WTC11 (cell line): Measurements from ENCODE around the gene STK10. TPM values are rescaled to one million over a fixed set of nuclear protein-coding genes. Genes with fewer than 3 reads are reported as not detected.
"Not testable (repeated sequence)": the region's sequence is repeated elsewhere in the genome, so short reads cannot be mapped to it uniquely, and the experiment has no call there.

ENCODE experiments used
- ATAC-seq: fragments of 200-7000 bp; cut with Tn5 transposase; 2 replicates; pipeline ENCODE4 v1.10.0; 2021; ENCODE audit warnings: mild to moderate bottlenecking, moderate library complexity
- CTCF ChIA-PET: fragments of 300-600 bp; sonication (Branson Sonifier 250); formaldehyde crosslinking; loops from one replicate; lab custom pipeline; 2021; ENCODE audit warnings: antibody characterized with exemption; lab: Charles Lee
- POLR2A ChIA-PET: fragments of 350-600 bp; sonication (Branson Sonifier 250); formaldehyde crosslinking; loops from one replicate; lab custom pipeline; 2021; ENCODE audit warnings: antibody characterized with exemption; lab: Charles Lee
- DNase-seq: peaks from one replicate; pipeline ENCODE4 v3.0.0; 2021; ENCODE audit warnings: low spot score
- H3K27ac Mint-ChIP-seq: 2 replicates; pipeline ENCODE4 v1.8.0; 2021; ENCODE audit warnings: mixed read lengths
- H3K27me3 Mint-ChIP-seq: 2 replicates; pipeline ENCODE4 v1.8.0; 2021; ENCODE audit warnings: low read depth, mild to moderate bottlenecking, moderate library complexity, mixed read lengths
- H3K36me3 Mint-ChIP-seq: 2 replicates; pipeline ENCODE4 v1.8.0; 2021; ENCODE audit warnings: mixed read lengths
- H3K4me1 Mint-ChIP-seq: 2 replicates; pipeline ENCODE4 v1.8.0; 2022; ENCODE audit warnings: mixed read lengths
- H3K4me3 Mint-ChIP-seq: 2 replicates; pipeline ENCODE4 v1.8.0; 2021; ENCODE audit warnings: mild to moderate bottlenecking, moderate library complexity, mixed read lengths
- H3K9me3 Mint-ChIP-seq: 2 replicates; pipeline ENCODE4 v1.8.0; 2021; ENCODE audit warnings: mixed read lengths
- CBFB ChIP-seq: sonication (generic); formaldehyde crosslinking; IDR thresholded peaks from 2 replicates; pipeline ENCODE4 v1.8.1; 2022; ENCODE audit warnings: mild to moderate bottlenecking, low read depth, missing genetic modification reagents
- FOXJ3 ChIP-seq: sonication (generic); formaldehyde crosslinking; IDR thresholded peaks from 2 replicates; pipeline ENCODE4 v1.9.0; 2021; ENCODE audit warnings: missing genetic modification reagents, mild to moderate bottlenecking, borderline replicate concordance
- FOXK1 ChIP-seq: sonication (generic); formaldehyde crosslinking; IDR thresholded peaks from 2 replicates; pipeline ENCODE4 v1.8.0; 2022; ENCODE audit warnings: mild to moderate bottlenecking, moderate library complexity, missing genetic modification reagents
- GABPB1 ChIP-seq: sonication (generic); formaldehyde crosslinking; IDR thresholded peaks from 2 replicates; pipeline ENCODE4 v1.8.1; 2023; ENCODE audit warnings: mild to moderate bottlenecking, missing genetic modification reagents
- HMGA2 ChIP-seq: fragments of 250-450 bp; sonication (Bioruptor Pico); IDR thresholded peaks from 2 replicates; pipeline ENCODE4 v1.4.0; 2021; ENCODE audit warnings: mild to moderate bottlenecking, moderate library complexity
- IRF2 ChIP-seq: sonication (generic); formaldehyde crosslinking; IDR thresholded peaks from 2 replicates; pipeline ENCODE4 v1.8.0; 2022; ENCODE audit warnings: low read depth, missing genetic modification reagents, borderline replicate concordance
- MYBL2 ChIP-seq: sonication (generic); formaldehyde crosslinking; IDR thresholded peaks from 2 replicates; pipeline ENCODE4 v1.8.1; 2023; ENCODE audit warnings: mild to moderate bottlenecking, moderate library complexity, missing genetic modification reagents
- NFATC4 ChIP-seq: fragments of 250-450 bp; sonication (Bioruptor Pico); IDR thresholded peaks from 2 replicates; pipeline ENCODE4 v1.9.0; 2021; ENCODE audit warnings: mild to moderate bottlenecking
- NFE2L1 ChIP-seq: sonication (generic); formaldehyde crosslinking; IDR thresholded peaks from 2 replicates; pipeline ENCODE4 v1.8.1; 2023; ENCODE audit warnings: missing genetic modification reagents
- NR2C2 ChIP-seq: sonication (generic); formaldehyde crosslinking; IDR thresholded peaks from 2 replicates; pipeline ENCODE4 v1.8.0; 2022; ENCODE audit warnings: mild to moderate bottlenecking, missing genetic modification reagents
- SP1 ChIP-seq: sonication (generic); formaldehyde crosslinking; conservative IDR thresholded peaks from 2 replicates; pipeline ENCODE4 v1.8.1; 2022; ENCODE audit warnings: missing genetic modification reagents
- ZNF317 ChIP-seq: sonication (generic); formaldehyde crosslinking; IDR thresholded peaks from 2 replicates; pipeline ENCODE4 v1.8.1; 2023; ENCODE audit warnings: low read depth, mild to moderate bottlenecking, moderate library complexity, missing genetic modification reagents, borderline replicate concordance
- total RNA-seq: library from RNA; stranded (reverse); gene quantifications from 3 replicates; pipeline ENCODE4 v1.2.3, GENCODE V29; 2021
- TF ChIP-seq, protein P1 (sequence below): sonication (generic); formaldehyde crosslinking; IDR thresholded peaks from 2 replicates; pipeline ENCODE4 v1.8.0; 2022; ENCODE audit warnings: mild to moderate bottlenecking, missing genetic modification reagents
- TF ChIP-seq, protein P2 (sequence below): sonication (generic); formaldehyde crosslinking; conservative IDR thresholded peaks from 2 replicates; pipeline ENCODE4 v1.8.1; 2022; ENCODE audit warnings: mild to moderate bottlenecking, missing genetic modification reagents
- TF ChIP-seq, protein P3 (sequence below): sonication (generic); formaldehyde crosslinking; IDR thresholded peaks from 2 replicates; pipeline ENCODE4 v1.8.1; 2022; ENCODE audit warnings: missing genetic modification reagents, borderline replicate concordance
- TF ChIP-seq, protein P4 (sequence below): sonication (generic); formaldehyde crosslinking; IDR thresholded peaks from 2 replicates; pipeline ENCODE4 v1.8.0; 2023; ENCODE audit warnings: missing genetic modification reagents, mild to moderate bottlenecking, borderline replicate concordance
- TF ChIP-seq, protein P5 (sequence below): fragments of 250-450 bp; sonication (Bioruptor Pico); conservative IDR thresholded peaks from 2 replicates; pipeline ENCODE4 v1.9.0; 2021; ENCODE audit warnings: mild to moderate bottlenecking

The STK10 gene
- total RNA-seq, 1 experiment from 2014 or later, result 20.5 TPM

DNA sequence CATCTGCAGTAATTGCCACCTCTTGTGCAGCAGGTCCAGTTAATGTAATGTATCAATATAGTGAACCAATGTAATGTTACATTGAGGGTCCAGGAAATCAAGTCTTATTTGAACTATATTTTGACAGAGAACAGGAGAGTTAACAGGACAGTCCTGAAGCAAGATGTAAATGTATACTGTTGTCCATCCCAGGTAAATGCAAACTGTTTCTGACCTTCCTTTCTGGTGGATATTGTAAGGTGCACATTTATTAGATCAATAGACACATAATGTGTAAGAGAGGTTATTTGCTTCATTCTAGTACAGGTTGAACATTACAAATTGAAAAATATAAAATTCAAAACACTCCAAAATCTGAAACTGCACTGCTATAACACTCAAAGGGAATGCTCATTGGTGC lies 158.1 kb downstream of the STK10 start (continued):
- TF ChIP-seq, protein P1, sequence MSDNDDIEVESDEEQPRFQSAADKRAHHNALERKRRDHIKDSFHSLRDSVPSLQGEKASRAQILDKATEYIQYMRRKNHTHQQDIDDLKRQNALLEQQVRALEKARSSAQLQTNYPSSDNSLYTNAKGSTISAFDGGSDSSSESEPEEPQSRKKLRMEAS (CRISPR knock-in tag), result no peak
- no peak for TF ChIP-seq FOXK1
- TF ChIP-seq, protein P2, sequence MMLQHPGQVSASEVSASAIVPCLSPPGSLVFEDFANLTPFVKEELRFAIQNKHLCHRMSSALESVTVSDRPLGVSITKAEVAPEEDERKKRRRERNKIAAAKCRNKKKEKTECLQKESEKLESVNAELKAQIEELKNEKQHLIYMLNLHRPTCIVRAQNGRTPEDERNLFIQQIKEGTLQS (CRISPR knock-in tag), result no peak

DNA sequence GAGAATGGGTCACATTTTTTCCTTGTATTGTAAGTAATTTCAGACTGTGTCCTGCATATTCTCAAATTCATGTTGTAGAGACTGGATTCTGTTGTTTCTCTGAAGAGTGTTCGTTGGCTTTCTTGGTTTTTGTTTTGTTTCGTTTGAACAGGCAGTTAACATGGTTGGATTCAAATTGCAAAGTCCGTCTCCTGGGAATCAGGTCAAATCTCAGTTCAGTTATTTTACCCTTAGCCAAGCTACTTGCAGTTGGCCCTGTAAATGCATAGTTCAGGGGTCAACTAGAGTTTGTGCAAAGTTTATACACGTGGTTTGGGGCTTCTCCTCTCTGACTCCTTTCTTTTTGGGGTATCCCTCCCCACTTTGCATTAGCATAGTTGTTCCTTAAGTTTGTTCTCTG lies 159.9 kb downstream of the STK10 start:
- ATAC-seq, result no peak
- no peaks in the 10 kb centered on the region for H3K4me1 Mint-ChIP-seq
- H3K27ac Mint-ChIP-seq, result no peak overlapping the region
- CTCF ChIA-PET, result interaction anchor here (0.6 kb wide), 1 partner anchor 28 kb away, joined by 5 read pairs; no protein-coding TSS in a partner anchor
- peaks cover 7% of the 10 kb centered on the region; the same call in 1 of the 2 replicates for H3K27me3 Mint-ChIP-seq
- H3K4me3 Mint-ChIP-seq, result no peak overlapping the region
- no peak for DNase-seq
- peaks cover 35% of the 10 kb centered on the region for H3K9me3 Mint-ChIP-seq
- TF ChIP-seq NR2C2 (CRISPR knock-in tag) (no peak), FOXJ3 (CRISPR knock-in tag) (no peak)
- TF ChIP-seq, protein P3, sequence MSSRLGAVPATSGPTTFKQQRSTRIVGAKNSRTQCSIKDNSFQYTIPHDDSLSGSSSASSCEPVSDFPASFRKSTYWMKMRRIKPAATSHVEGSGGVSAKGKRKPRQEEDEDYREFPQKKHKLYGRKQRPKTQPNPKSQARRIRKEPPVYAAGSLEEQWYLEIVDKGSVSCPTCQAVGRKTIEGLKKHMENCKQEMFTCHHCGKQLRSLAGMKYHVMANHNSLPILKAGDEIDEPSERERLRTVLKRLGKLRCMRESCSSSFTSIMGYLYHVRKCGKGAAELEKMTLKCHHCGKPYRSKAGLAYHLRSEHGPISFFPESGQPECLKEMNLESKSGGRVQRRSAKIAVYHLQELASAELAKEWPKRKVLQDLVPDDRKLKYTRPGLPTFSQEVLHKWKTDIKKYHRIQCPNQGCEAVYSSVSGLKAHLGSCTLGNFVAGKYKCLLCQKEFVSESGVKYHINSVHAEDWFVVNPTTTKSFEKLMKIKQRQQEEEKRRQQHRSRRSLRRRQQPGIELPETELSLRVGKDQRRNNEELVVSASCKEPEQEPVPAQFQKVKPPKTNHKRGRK, result no peak
- TF ChIP-seq, protein P4, sequence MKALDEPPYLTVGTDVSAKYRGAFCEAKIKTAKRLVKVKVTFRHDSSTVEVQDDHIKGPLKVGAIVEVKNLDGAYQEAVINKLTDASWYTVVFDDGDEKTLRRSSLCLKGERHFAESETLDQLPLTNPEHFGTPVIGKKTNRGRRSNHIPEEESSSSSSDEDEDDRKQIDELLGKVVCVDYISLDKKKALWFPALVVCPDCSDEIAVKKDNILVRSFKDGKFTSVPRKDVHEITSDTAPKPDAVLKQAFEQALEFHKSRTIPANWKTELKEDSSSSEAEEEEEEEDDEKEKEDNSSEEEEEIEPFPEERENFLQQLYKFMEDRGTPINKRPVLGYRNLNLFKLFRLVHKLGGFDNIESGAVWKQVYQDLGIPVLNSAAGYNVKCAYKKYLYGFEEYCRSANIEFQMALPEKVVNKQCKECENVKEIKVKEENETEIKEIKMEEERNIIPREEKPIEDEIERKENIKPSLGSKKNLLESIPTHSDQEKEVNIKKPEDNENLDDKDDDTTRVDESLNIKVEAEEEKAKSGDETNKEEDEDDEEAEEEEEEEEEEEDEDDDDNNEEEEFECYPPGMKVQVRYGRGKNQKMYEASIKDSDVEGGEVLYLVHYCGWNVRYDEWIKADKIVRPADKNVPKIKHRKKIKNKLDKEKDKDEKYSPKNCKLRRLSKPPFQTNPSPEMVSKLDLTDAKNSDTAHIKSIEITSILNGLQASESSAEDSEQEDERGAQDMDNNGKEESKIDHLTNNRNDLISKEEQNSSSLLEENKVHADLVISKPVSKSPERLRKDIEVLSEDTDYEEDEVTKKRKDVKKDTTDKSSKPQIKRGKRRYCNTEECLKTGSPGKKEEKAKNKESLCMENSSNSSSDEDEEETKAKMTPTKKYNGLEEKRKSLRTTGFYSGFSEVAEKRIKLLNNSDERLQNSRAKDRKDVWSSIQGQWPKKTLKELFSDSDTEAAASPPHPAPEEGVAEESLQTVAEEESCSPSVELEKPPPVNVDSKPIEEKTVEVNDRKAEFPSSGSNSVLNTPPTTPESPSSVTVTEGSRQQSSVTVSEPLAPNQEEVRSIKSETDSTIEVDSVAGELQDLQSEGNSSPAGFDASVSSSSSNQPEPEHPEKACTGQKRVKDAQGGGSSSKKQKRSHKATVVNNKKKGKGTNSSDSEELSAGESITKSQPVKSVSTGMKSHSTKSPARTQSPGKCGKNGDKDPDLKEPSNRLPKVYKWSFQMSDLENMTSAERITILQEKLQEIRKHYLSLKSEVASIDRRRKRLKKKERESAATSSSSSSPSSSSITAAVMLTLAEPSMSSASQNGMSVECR, result no peak
- peaks cover 27% of the 10 kb centered on the region for H3K36me3 Mint-ChIP-seq
- POLR2A ChIA-PET, result interaction anchor here (1.0 kb wide), 1 partner anchor 22 kb away, joined by 3 read pairs; the partner anchor contains the start of gene FBXW11

DNA sequence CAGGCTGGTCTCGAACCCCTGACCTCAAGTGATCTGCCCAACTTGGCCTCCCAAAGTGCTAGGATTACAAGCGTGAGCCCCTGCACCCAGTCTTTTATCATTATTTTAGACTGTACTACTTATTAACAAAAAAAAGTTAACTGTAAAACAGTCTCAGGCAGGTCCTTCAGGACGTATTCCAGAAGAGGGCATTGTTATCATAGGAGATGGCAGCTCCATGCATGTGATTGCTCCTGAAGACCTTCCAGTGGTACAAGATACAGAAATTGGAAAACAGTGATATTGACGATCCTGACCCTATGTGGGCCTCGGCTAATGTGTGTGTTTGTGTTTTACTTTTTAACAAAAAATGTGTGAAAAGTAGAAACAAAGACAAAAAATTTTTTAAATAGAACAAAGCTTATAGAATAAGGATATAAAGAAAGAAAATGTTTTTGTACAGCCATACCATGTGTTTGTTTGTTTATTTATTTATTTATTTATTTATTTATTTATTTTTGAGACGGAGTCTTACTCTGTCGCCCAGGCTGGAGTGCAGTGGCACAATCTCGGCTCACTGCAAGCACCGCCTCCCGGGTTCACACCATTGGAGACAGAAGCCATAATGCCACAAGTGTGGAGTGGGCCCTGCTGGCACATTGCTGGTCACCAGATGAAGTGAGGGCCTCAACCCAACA lies 167.8 kb downstream of the STK10 start:
- H3K9me3 Mint-ChIP-seq, H3K36me3 Mint-ChIP-seq, POLR2A ChIA-PET, H3K27me3 Mint-ChIP-seq, H3K4me1 Mint-ChIP-seq, H3K4me3 Mint-ChIP-seq, H3K27ac Mint-ChIP-seq, DNase-seq, ATAC-seq: not testable (repeated sequence)
- CTCF ChIA-PET, result interaction anchor here (0.7 kb wide), 1 partner anchor 162 kb away, joined by 3 read pairs; no protein-coding TSS in a partner anchor

DNA sequence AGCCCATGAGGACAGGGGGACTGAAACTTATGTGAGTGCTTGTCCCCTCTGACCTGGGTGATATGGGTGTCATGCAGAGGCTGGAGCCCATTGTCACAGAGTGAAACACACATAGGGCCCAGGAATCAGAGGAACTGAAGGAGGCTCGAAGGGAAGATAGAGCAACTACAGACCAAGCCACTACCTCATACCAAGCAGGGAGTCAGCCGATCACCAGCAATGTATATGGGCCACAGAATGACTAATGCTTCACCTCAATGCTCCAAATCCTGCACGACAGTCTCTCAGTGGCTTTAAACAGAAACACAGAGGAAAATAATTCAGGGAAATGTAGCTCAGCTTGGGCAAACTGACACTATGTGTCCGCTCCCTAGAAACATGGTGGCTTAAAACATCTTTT lies 172.7 kb downstream of the STK10 start:
- DNase-seq, result no peak
- no peaks in the 10 kb centered on the region for H3K36me3 Mint-ChIP-seq
- H3K27me3 Mint-ChIP-seq, result peaks cover 25% of the 10 kb centered on the region
- peaks cover 1% of the 10 kb centered on the region for H3K4me1 Mint-ChIP-seq
- H3K9me3 Mint-ChIP-seq, result no peaks in the 10 kb centered on the region
- ChIA-PET POLR2A (no interaction called here), CTCF (interaction anchor here (1.3 kb wide), 1 partner anchor 44 kb away, joined by 4 read pairs; no protein-coding TSS in a partner anchor)
- no peak overlapping the region for H3K27ac Mint-ChIP-seq
- no peak overlapping the region for H3K4me3 Mint-ChIP-seq
- no peak for ATAC-seq
- TF ChIP-seq NFE2L1 (no peak), NFATC4 (no peak), GABPB1 (CRISPR knock-in tag) (no peak), ZNF317 (CRISPR knock-in tag) (no peak), MYBL2 (CRISPR knock-in tag) (no peak), CBFB (no peak), IRF2 (CRISPR knock-in tag) (no peak), SP1 (CRISPR knock-in tag) (no peak), HMGA2 (CRISPR knock-in tag) (no peak)
- TF ChIP-seq, protein P5, sequence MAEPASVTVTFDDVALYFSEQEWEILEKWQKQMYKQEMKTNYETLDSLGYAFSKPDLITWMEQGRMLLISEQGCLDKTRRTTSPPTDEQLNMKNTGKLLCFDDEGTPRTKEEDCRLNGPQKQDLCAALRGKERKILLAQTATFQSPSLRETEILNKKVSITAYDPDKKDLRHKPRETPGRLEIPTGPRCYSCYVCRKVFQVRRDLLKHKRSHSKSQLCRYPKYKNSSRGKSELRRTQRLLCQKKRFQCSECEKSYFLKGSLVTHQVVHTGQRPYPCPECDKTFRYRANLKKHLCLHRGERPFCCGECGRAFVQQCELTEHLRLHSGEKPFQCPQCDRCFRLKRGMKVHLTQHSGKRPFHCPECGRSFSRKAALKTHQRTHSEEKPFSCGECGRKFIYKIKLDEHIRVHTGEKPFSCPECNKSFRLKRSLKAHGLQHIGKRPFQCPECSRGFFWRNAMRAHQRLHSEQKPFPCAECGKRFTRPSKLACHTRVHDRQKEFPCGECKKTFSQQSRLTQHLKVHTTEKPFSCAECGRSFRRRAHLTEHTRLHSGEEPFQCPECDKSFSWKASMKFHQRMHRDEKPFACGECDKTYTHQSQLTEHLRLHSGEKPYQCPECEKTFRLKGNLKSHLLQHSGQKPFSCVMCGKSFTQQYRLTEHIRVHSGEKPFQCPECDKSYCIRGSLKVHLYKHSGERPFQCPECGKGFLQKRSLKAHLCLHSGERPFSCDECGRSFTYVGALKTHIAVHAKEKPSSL (CRISPR knock-in tag), result no peak
